Naive B cell (primary cell): ENCODE data around the gene TAS2R46. TPM values are rescaled to one million over a fixed set of nuclear protein-coding genes. Genes with fewer than 3 reads are reported as not detected.
"Not testable (repeated sequence)": the region's sequence is repeated elsewhere in the genome, so short reads cannot be mapped to it uniquely, and the experiment has no call there.

Experiments used
- ATAC-seq, 2 donors: fragments of 150-1000 bp; cut with Tn5 transposase; 2 replicates each; pipeline ENCODE4 v1.10.0; 2021; ENCODE audit warnings: low read depth in 2 of 2, mild to moderate bottlenecking in 2 of 2, moderate library complexity in 2 of 2
- DNase-seq: peaks from one replicate; pipeline ENCODE4 v3.0.0; 2022
- H3K27ac Mint-ChIP-seq, 6 donors: one replicate each; pipeline ENCODE4 v1.8.0; 2020 to 2022; ENCODE audit warnings: mild to moderate bottlenecking in 6 of 6, mixed read lengths in 6 of 6, moderate library complexity in 5 of 6, inconsistent platforms in 2 of 6
- H3K27me3 Mint-ChIP-seq, 3 donors: one replicate each; pipeline ENCODE4 v1.8.0; 2021 to 2022; ENCODE audit warnings: mixed read lengths in 3 of 3, mild to moderate bottlenecking in 1 of 3
- H3K36me3 Mint-ChIP-seq, 2 donors: one replicate each; pipeline ENCODE4 v1.8.0; 2020 to 2022; ENCODE audit warnings: mixed read lengths in 2 of 2, inconsistent platforms in 1 of 2, mild to moderate bottlenecking in 1 of 2
- H3K4me1 Mint-ChIP-seq, 3 donors: one replicate each; pipeline ENCODE4 v1.8.0; 2020 to 2022; ENCODE audit warnings: mixed read lengths in 3 of 3, inconsistent platforms in 1 of 3, mild to moderate bottlenecking in 1 of 3, moderate library complexity in 1 of 3
- H3K4me3 Mint-ChIP-seq, 8 donors: one replicate each; pipeline ENCODE4 v1.8.0; 2020 to 2022; ENCODE audit warnings: mild to moderate bottlenecking in 8 of 8, mixed read lengths in 8 of 8, moderate library complexity in 8 of 8, inconsistent platforms in 2 of 8
- H3K9me3 Mint-ChIP-seq, 7 donors: one replicate each; pipeline ENCODE4 v1.8.0; 2020 to 2022; ENCODE audit warnings: mixed read lengths in 7 of 7, mild to moderate bottlenecking in 5 of 7, inconsistent platforms in 2 of 7, moderate library complexity in 1 of 7
- polyA plus RNA-seq, 6 donors: library from polyadenylated mRNA; unstranded; fragments of 300-500 nt; fragmentation: Illumina TruSeq; gene quantifications; one replicate each; pipeline ENCODE4 v1.2.3, GENCODE V29; 2021; ENCODE audit warnings: low read depth in 6 of 6

TAS2R46 gene
- polyA plus RNA-seq = under 1 TPM in 1 of 6 donors, not detected in 5; 0.33 TPM

- not testable (repeated sequence) for DNase-seq, H3K27ac Mint-ChIP-seq, H3K4me3 Mint-ChIP-seq, ATAC-seq, H3K4me1 Mint-ChIP-seq, H3K27me3 Mint-ChIP-seq, H3K9me3 Mint-ChIP-seq, H3K36me3 Mint-ChIP-seq
These were observed at the start of gene TAS2R46 for GRCh38 chr12:11062194-11062593. Gene TAS2R46, minus strand, starts transcription at chr12:11062294. Its CDS starts 0 bp downstream, at chr12:11062294.

GRCh38 chr12:11111213-11111612 lies 49.1 kb upstream of the TAS2R46 start:
- peak overlapping the region in 4 of 8 donors; percentile 0 to 57 (median 35) for H3K4me3 Mint-ChIP-seq
- H3K27me3 Mint-ChIP-seq, ATAC-seq, DNase-seq: not testable (repeated sequence)
- peaks cover 57 to 68% of the 10 kb centered on the region in 2 donors for H3K36me3 Mint-ChIP-seq
- peak overlapping the region in 2 of 6 donors; percentile 21 to 46 for H3K27ac Mint-ChIP-seq
- peaks cover 52 to 65% (median 60%) of the 10 kb centered on the region in 3 donors for H3K4me1 Mint-ChIP-seq
- H3K9me3 Mint-ChIP-seq = peaks cover 9 to 50% (median 31%) of the 10 kb centered on the region in 7 donors

GRCh38 chr12:11108862-11109261 lies 46.8 kb upstream of the TAS2R46 start:
- Mint-ChIP-seq H3K9me3 (peaks cover 9 to 43% (median 25%) of the 10 kb centered on the region in 7 donors), H3K36me3 (peaks cover 57 to 70% of the 10 kb centered on the region in 2 donors), H3K27ac (peak overlapping the region in 2 of 6 donors; percentile 0 to 83), H3K4me3 (peak overlapping the region in 4 of 8 donors; percentile 2 to 68 (median 38)), H3K27me3 (no peaks in the 10 kb centered on the region), H3K4me1 (peaks cover 48 to 58% (median 48%) of the 10 kb centered on the region in 3 donors)
- no peak for ATAC-seq
- no peak for DNase-seq

- peak overlapping the region in 2 of 6 donors; percentile 4 to 6 for H3K27ac Mint-ChIP-seq
- no peaks in the 10 kb centered on the region for H3K27me3 Mint-ChIP-seq
- H3K36me3 Mint-ChIP-seq = peaks cover 49 to 65% of the 10 kb centered on the region in 2 donors
- peaks cover 40 to 48% (median 40%) of the 10 kb centered on the region in 3 donors for H3K4me1 Mint-ChIP-seq
- peaks cover 9 to 37% (median 23%) of the 10 kb centered on the region in 7 donors for H3K9me3 Mint-ChIP-seq
- DNase-seq = no peak
- peak overlapping the region in 1 of 8 donors; percentile 30 for H3K4me3 Mint-ChIP-seq
- ATAC-seq = no peak
These were observed 45.6 kb upstream of the TAS2R46 start for GRCh38 chr12:11107719-11108118.

- H3K4me1 Mint-ChIP-seq = peaks cover 29 to 34% (median 31%) of the 10 kb centered on the region in 3 donors
- H3K4me3 Mint-ChIP-seq = no peak overlapping the region
- no peak overlapping the region for H3K27ac Mint-ChIP-seq
- no peak for DNase-seq
- ATAC-seq = no peak
- no peaks in the 10 kb centered on the region for H3K27me3 Mint-ChIP-seq
- H3K36me3 Mint-ChIP-seq = peaks cover 41 to 51% of the 10 kb centered on the region in 2 donors
- H3K9me3 Mint-ChIP-seq = peaks cover 5 to 29% (median 14%) of the 10 kb centered on the region in 7 donors
These were observed 44.2 kb upstream of the TAS2R46 start for GRCh38 chr12:11106288-11106687.

GRCh38 chr12:11105546-11105945 lies 43.5 kb upstream of the TAS2R46 start:
- H3K9me3 Mint-ChIP-seq = peaks cover 0 to 24% (median 9%) of the 10 kb centered on the region in 7 donors
- H3K4me3 Mint-ChIP-seq = no peak overlapping the region
- no peaks in the 10 kb centered on the region for H3K27me3 Mint-ChIP-seq
- no peak overlapping the region for H3K27ac Mint-ChIP-seq
- peaks cover 21 to 27% (median 24%) of the 10 kb centered on the region in 3 donors for H3K4me1 Mint-ChIP-seq
- no peak for DNase-seq
- peaks cover 33 to 43% of the 10 kb centered on the region in 2 donors for H3K36me3 Mint-ChIP-seq
- no peak for ATAC-seq

- not testable (repeated sequence) for H3K27ac Mint-ChIP-seq, H3K4me3 Mint-ChIP-seq, H3K4me1 Mint-ChIP-seq, H3K27me3 Mint-ChIP-seq, H3K9me3 Mint-ChIP-seq, ATAC-seq, DNase-seq
- peaks cover 5 to 11% of the 10 kb centered on the region in 2 donors for H3K36me3 Mint-ChIP-seq
These were observed 32.8 kb upstream of the TAS2R46 start for GRCh38 chr12:11094910-11095309.

- H3K4me1 Mint-ChIP-seq = no peaks in the 10 kb centered on the region
- no peak within 1 kb of the TSS for H3K4me3 Mint-ChIP-seq
- DNase-seq (no peak), ATAC-seq (no peak)
- H3K27me3 Mint-ChIP-seq = no peaks in the 10 kb centered on the region
- no peak within 1 kb of the TSS for H3K27ac Mint-ChIP-seq
- no peaks in the 10 kb centered on the region for H3K36me3 Mint-ChIP-seq
- H3K9me3 Mint-ChIP-seq = peaks cover 0 to 3% (median 0%) of the 10 kb centered on the region in 7 donors
These were observed 30.0 kb upstream of the TAS2R46 start, which contains the start of gene TAS2R43 for GRCh38 chr12:11092128-11092527. Gene TAS2R43, minus strand, starts transcription at chr12:11092313. Its CDS starts 84 bp downstream, at chr12:11092229.

GRCh38 chr12:11089246-11089645 lies 27.2 kb upstream of the TAS2R46 start:
- H3K4me3 Mint-ChIP-seq = no peak overlapping the region
- DNase-seq (no peak), ATAC-seq (no peak)
- H3K36me3 Mint-ChIP-seq = no peaks in the 10 kb centered on the region
- H3K4me1 Mint-ChIP-seq = no peaks in the 10 kb centered on the region
- no peak overlapping the region for H3K27ac Mint-ChIP-seq
- H3K27me3 Mint-ChIP-seq = no peaks in the 10 kb centered on the region
- H3K9me3 Mint-ChIP-seq = peaks cover 0 to 7% (median 0%) of the 10 kb centered on the region in 7 donors

GRCh38 chr12:11085419-11085818 lies 23.3 kb upstream of the TAS2R46 start:
- no peak overlapping the region for H3K4me3 Mint-ChIP-seq
- H3K27me3 Mint-ChIP-seq = no peaks in the 10 kb centered on the region
- peaks cover 3 to 21% (median 9%) of the 10 kb centered on the region in 7 donors for H3K9me3 Mint-ChIP-seq
- H3K36me3 Mint-ChIP-seq = peaks cover 0 to 9% of the 10 kb centered on the region in 2 donors
- ATAC-seq (no peak), DNase-seq (no peak)
- H3K4me1 Mint-ChIP-seq = no peaks in the 10 kb centered on the region
- no peak overlapping the region for H3K27ac Mint-ChIP-seq

GRCh38 chr12:11081987-11082386 lies 19.9 kb upstream of the TAS2R46 start:
- peaks cover 3 to 23% (median 9%) of the 10 kb centered on the region in 7 donors for H3K9me3 Mint-ChIP-seq
- ATAC-seq = no peak
- peaks cover 0 to 6% (median 0%) of the 10 kb centered on the region in 3 donors for H3K4me1 Mint-ChIP-seq

GRCh38 chr12:11078246-11078645 lies 16.2 kb upstream of the TAS2R46 start:
- Mint-ChIP-seq H3K4me1 (peaks cover 3 to 16% (median 5%) of the 10 kb centered on the region in 3 donors), H3K9me3 (peaks cover 3 to 17% (median 5%) of the 10 kb centered on the region in 7 donors), H3K27me3 (no peaks in the 10 kb centered on the region), H3K36me3 (peaks cover 5 to 9% of the 10 kb centered on the region in 2 donors), H3K4me3 (no peak overlapping the region), H3K27ac (no peak overlapping the region)
- DNase-seq (no peak), ATAC-seq (no peak)

More at GRCh38 chr12:11081987-11082386, 19.9 kb upstream of the TAS2R46 start:
- peaks cover 0 to 9% of the 10 kb centered on the region in 2 donors for H3K36me3 Mint-ChIP-seq
- H3K27me3 Mint-ChIP-seq = no peaks in the 10 kb centered on the region
- no peak overlapping the region for H3K4me3 Mint-ChIP-seq
- no peak overlapping the region for H3K27ac Mint-ChIP-seq
- DNase-seq = no peak

- Mint-ChIP-seq H3K36me3 (peaks cover under 1 to 5% of the 10 kb centered on the region in 2 donors), H3K4me1 (peaks cover 6 to 17% (median 17%) of the 10 kb centered on the region in 3 donors), H3K27me3 (no peaks in the 10 kb centered on the region), H3K4me3 (no peak overlapping the region), H3K27ac (no peak overlapping the region), H3K9me3 (peaks cover 0 to 5% (median 0%) of the 10 kb centered on the region in 7 donors)
- DNase-seq (no peak), ATAC-seq (no peak)
These were observed 13.5 kb upstream of the TAS2R46 start for GRCh38 chr12:11075642-11076041.

- Mint-ChIP-seq H3K4me1 (peaks cover 17 to 29% (median 20%) of the 10 kb centered on the region in 3 donors), H3K9me3 (peaks cover 0 to 3% (median 0%) of the 10 kb centered on the region in 7 donors), H3K36me3 (peaks cover 0 to 5% of the 10 kb centered on the region in 2 donors), H3K4me3 (no peak overlapping the region), H3K27me3 (no peaks in the 10 kb centered on the region), H3K27ac (no peak overlapping the region)
- DNase-seq (no peak), ATAC-seq (no peak)
These were observed 9.3 kb upstream of the TAS2R46 start for GRCh38 chr12:11071414-11071813.
